ENCODE measurements around the gene BDKRB1. TPM values are rescaled to one million over a fixed set of nuclear protein-coding genes. Genes with fewer than 3 reads are reported as not detected.

The BDKRB1 gene
- total RNA-seq, 1 donor from 2014 or later = not detected

GRCh38 chr14:96225745-96226151 lies 30.3 kb upstream of the BDKRB1 start:
- no peaks in the 10 kb centered on the region for H3K4me1 Mint-ChIP-seq (ENCODE audit: unreplicated experiment)
- H3K36me3 Mint-ChIP-seq (ENCODE audit: low read depth, unreplicated experiment) = no peaks in the 10 kb centered on the region
- peaks cover 4% of the 10 kb centered on the region for H3K9me3 Mint-ChIP-seq (ENCODE audit: unreplicated experiment)
- H3K27me3 Mint-ChIP-seq (ENCODE audit: unreplicated experiment) = no peaks in the 10 kb centered on the region
- DNase-seq (ENCODE audit: low spot score) = peak; percentile 33
- H3K4me3 Mint-ChIP-seq (ENCODE audit: unreplicated experiment) = no peak overlapping the region
- TF ChIP-seq CTCF (IDR thresholded peaks at IDR 0.05; ENCODE audit: unreplicated experiment) = no peak
- H3K27ac Mint-ChIP-seq (ENCODE audit: unreplicated experiment) = no peak overlapping the region

- no peak overlapping the region for H3K4me3 Mint-ChIP-seq (ENCODE audit: unreplicated experiment)
- H3K27ac Mint-ChIP-seq (ENCODE audit: unreplicated experiment) = no peak overlapping the region
- no peak for DNase-seq (ENCODE audit: low spot score)
- no peak for TF ChIP-seq CTCF (IDR thresholded peaks at IDR 0.05; ENCODE audit: unreplicated experiment)
- no peaks in the 10 kb centered on the region for H3K27me3 Mint-ChIP-seq (ENCODE audit: unreplicated experiment)
- peaks cover 4% of the 10 kb centered on the region for H3K9me3 Mint-ChIP-seq (ENCODE audit: unreplicated experiment)
- H3K36me3 Mint-ChIP-seq (ENCODE audit: low read depth, unreplicated experiment) = no peaks in the 10 kb centered on the region
- H3K4me1 Mint-ChIP-seq (ENCODE audit: unreplicated experiment) = no peaks in the 10 kb centered on the region
These were observed 28.6 kb upstream of the BDKRB1 start for GRCh38 chr14:96227428-96227827.

- TF ChIP-seq CTCF (IDR thresholded peaks at IDR 0.05; ENCODE audit: unreplicated experiment) = no peak
- no peak overlapping the region for H3K4me3 Mint-ChIP-seq (ENCODE audit: unreplicated experiment)
These were observed 26.7 kb upstream of the BDKRB1 start for GRCh38 chr14:96229315-96229714.

GRCh38 chr14:96231056-96231455 lies 25.0 kb upstream of the BDKRB1 start:
- no peaks in the 10 kb centered on the region for H3K36me3 Mint-ChIP-seq (ENCODE audit: low read depth, unreplicated experiment)
- no peak overlapping the region for H3K4me3 Mint-ChIP-seq (ENCODE audit: unreplicated experiment)
- H3K4me1 Mint-ChIP-seq (ENCODE audit: unreplicated experiment) = peaks cover 4% of the 10 kb centered on the region
- TF ChIP-seq CTCF (IDR thresholded peaks at IDR 0.05; ENCODE audit: unreplicated experiment) = no peak
- peaks cover 4% of the 10 kb centered on the region for H3K9me3 Mint-ChIP-seq (ENCODE audit: unreplicated experiment)
- H3K27ac Mint-ChIP-seq (ENCODE audit: unreplicated experiment) = no peak overlapping the region
- DNase-seq (ENCODE audit: low spot score) = no peak
- H3K27me3 Mint-ChIP-seq (ENCODE audit: unreplicated experiment) = peaks cover 2% of the 10 kb centered on the region

More at GRCh38 chr14:96229315-96229714, 26.7 kb upstream of the BDKRB1 start:
- H3K27ac Mint-ChIP-seq (ENCODE audit: unreplicated experiment) = no peak overlapping the region
- no peaks in the 10 kb centered on the region for H3K27me3 Mint-ChIP-seq (ENCODE audit: unreplicated experiment)
- H3K4me1 Mint-ChIP-seq (ENCODE audit: unreplicated experiment) = no peaks in the 10 kb centered on the region
- H3K9me3 Mint-ChIP-seq (ENCODE audit: unreplicated experiment) = peaks cover 4% of the 10 kb centered on the region
- no peaks in the 10 kb centered on the region for H3K36me3 Mint-ChIP-seq (ENCODE audit: low read depth, unreplicated experiment)
- DNase-seq (ENCODE audit: low spot score) = no peak

GRCh38 chr14:96231526-96232130 lies 24.4 kb upstream of the BDKRB1 start:
- TF ChIP-seq CTCF (IDR thresholded peaks at IDR 0.05; ENCODE audit: unreplicated experiment) = no peak
- H3K36me3 Mint-ChIP-seq (ENCODE audit: low read depth, unreplicated experiment) = no peaks in the 10 kb centered on the region
- no peak overlapping the region for H3K4me3 Mint-ChIP-seq (ENCODE audit: unreplicated experiment)
- no peak for DNase-seq (ENCODE audit: low spot score)
- peaks cover 2% of the 10 kb centered on the region for H3K27me3 Mint-ChIP-seq (ENCODE audit: unreplicated experiment)
- peaks cover 4% of the 10 kb centered on the region for H3K9me3 Mint-ChIP-seq (ENCODE audit: unreplicated experiment)
- H3K27ac Mint-ChIP-seq (ENCODE audit: unreplicated experiment) = no peak overlapping the region
- peaks cover 7% of the 10 kb centered on the region for H3K4me1 Mint-ChIP-seq (ENCODE audit: unreplicated experiment)
